LNCaP clone FGC (cell line): ENCODE data around the gene CITED1.

Experiments
- DNase-seq: peaks from one replicate; pipeline ENCODE4 v3.0.0-alpha.2; 2011; ENCODE audit warnings: low read depth
- H3K4me3 ChIP-seq: 2 replicates; pipeline ENCODE4 v1.5.1; 2011; ENCODE audit warnings: mild to moderate bottlenecking, low read depth, low read length, control low read depth
- CTCF ChIP-seq: IDR thresholded peaks from 2 replicates; pipeline ENCODE4 v1.5.1; 2012; ENCODE audit warnings: mild to moderate bottlenecking; ENCODE audit not compliant: control insufficient read depth, insufficient read depth; ENCODE audit errors: extremely low read depth

The CITED1 gene

GRCh38 chrX:72260448-72260847 lies 45.3 kb downstream of the CITED1 start:
- no peak for DNase-seq
- no peak for TF ChIP-seq CTCF
- H3K4me3 ChIP-seq = no peak overlapping the region

- DNase-seq = no peak
Observed at GRCh38 chrX:72258174-72258573, 47.5 kb downstream of the CITED1 start.

GRCh38 chrX:72255864-72256263 lies 49.9 kb downstream of the CITED1 start:
- no peak overlapping the region for H3K4me3 ChIP-seq
- no peak for TF ChIP-seq CTCF
- DNase-seq = no peak

More at GRCh38 chrX:72258174-72258573, 47.5 kb downstream of the CITED1 start:
- no peak overlapping the region for H3K4me3 ChIP-seq
- no peak for TF ChIP-seq CTCF

- no peak overlapping the region for H3K4me3 ChIP-seq
- no peak for TF ChIP-seq CTCF
- no peak for DNase-seq
Observed at GRCh38 chrX:72255445-72255844, 50.3 kb downstream of the CITED1 start.

GRCh38 chrX:72254816-72255215 lies 50.9 kb downstream of the CITED1 start:
- DNase-seq = no peak
- no peak for TF ChIP-seq CTCF
- H3K4me3 ChIP-seq = no peak overlapping the region

- no peak for TF ChIP-seq CTCF
- no peak for DNase-seq
Observed at GRCh38 chrX:72253686-72254085, 52.0 kb downstream of the CITED1 start.

More at GRCh38 chrX:72253686-72254085, 52.0 kb downstream of the CITED1 start:
- no peak overlapping the region for H3K4me3 ChIP-seq
